GM19468 (cell line): ENCODE results near the gene CNST.
"Not testable (repeated sequence)": the region's sequence is repeated elsewhere in the genome, so short reads cannot be mapped to it uniquely, and the experiment has no call there.

Experiments used
- ATAC-seq: cut with Tn5 transposase; IDR thresholded peaks from one replicate; pipeline ENCODE4 v1.9.1; 2021; ENCODE audit warnings: mild to moderate bottlenecking, moderate library complexity, moderate number of reproducible peaks; ENCODE audit not compliant: unreplicated experiment; ENCODE audit errors: extremely low read depth

CNST gene

GRCh38 chr1:246613096-246613758 lies 47.0 kb downstream of the CNST start:
- no peak for ATAC-seq

DNA sequence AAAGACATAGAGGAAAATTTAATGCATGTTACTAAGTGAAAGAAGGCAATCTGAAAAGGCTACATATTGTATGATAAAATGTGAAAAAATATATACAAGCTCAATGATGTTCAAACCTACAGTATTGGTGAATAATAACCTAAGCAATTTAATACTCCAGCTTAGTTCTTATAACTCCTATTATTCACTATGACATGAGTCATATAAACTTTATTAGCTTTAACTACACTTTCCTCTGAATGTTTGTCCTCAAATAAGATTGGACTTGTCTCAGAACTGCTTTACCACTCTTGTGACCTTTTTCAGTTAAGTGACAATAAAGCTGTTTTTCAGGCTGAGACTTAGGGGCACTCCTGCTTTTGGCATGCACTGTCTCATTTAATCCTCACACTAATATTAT lies 50.9 kb downstream of the CNST start:
- ATAC-seq, result no peak

DNA sequence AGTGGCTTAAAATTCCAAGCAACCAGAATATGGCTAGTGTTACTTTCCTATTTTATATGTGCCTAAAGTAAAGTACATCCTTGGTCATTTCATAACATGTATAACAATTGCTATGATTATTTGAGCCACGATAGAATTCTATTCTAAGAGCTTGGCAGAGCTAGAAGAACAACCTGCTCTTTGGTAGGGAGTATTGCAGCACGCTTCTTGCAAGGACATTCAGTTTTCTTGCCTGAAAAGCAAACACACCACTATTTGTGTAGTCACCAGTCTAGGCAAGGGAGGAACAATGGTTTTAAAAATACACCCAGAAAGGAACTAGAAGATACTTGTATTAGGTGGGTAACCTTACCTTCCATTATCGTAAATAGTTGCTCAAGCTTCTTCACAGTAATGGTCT lies 51.5 kb downstream of the CNST start:
- no peak for ATAC-seq

DNA sequence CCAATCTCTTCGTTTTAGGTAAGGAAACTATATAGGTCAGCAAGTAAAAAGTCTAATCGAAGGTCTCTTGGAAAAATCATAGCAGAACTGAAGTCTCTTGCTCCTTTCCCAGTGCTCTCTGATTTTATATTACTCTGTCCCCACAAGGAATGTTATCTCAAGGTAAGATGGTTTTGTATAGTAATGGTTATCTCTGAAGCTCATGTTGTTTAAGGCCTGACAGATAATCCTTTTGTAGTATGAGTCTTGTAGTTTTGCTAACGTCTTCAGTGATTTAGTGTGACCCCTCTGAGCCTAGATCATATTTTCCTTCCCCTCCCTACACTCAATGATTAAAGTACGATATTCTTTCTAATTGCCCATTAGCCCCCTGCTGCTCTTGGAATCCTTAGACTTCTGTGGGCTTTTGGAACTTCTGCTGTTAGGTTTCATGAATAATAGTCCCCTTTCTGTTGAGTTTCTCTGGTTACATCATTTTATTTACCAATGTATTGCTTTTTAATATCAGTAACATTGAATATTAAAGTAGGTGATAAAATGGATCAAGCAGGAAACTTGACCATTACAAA lies 52.1 kb downstream of the CNST start:
- no peak for ATAC-seq

GRCh38 chr1:246622035-246622652 lies 55.9 kb downstream of the CNST start:
- ATAC-seq, result no peak

- no peak for ATAC-seq
Observed at GRCh38 chr1:246624091-246624490, 57.8 kb downstream of the CNST start.

GRCh38 chr1:246629030-246629429 lies 62.8 kb downstream of the CNST start:
- ATAC-seq, result peak; percentile 82

GRCh38 chr1:246629976-246630375 lies 63.7 kb downstream of the CNST start:
- ATAC-seq, result no peak

DNA sequence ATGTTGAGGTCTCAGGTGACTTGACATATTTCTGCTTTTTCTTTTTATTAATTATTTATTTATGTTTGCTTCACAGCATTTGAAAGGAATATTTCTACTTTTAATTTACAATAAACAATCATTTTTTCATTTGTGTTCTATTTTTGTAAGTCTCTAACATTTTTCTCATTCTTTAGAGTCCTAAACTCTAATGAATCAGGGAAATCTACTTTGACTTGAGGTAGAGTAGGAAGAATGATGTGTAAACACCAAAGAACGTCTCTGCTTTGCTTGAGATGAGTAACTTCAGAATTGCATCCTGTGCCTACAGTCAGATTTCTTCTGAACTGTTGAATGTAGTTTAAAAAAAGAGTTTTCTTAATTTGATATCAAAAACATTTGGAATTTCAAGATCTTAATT lies 65.2 kb downstream of the CNST start:
- ATAC-seq, result no peak

GRCh38 chr1:246632281-246633168 lies 66.3 kb downstream of the CNST start:
- no peak for ATAC-seq

DNA sequence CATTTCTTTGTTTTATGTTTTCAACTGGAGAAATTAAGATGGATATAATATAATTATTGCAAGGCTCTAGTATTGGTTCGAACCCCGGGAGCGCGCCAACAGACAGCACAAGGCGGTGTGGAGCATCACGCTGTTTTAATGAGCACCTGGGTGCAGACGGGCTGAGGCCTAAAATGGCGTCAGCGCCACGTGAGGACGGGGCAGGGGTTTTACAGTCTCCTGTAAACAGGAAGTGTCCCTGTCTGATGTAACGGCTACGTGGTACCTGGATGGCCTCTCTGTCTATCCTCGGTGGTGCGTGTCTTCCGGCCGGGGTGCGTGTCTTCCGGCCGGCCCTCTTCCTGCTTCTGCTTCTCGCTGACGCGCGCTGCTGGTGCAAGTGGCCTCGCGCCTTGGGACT lies 68.4 kb downstream of the CNST start:
- not testable (repeated sequence) for ATAC-seq

- no peak for ATAC-seq
Observed at GRCh38 chr1:246638941-246639655, 72.8 kb downstream of the CNST start.

- ATAC-seq, result no peak
Observed at GRCh38 chr1:246639732-246640131, 73.5 kb downstream of the CNST start.

GRCh38 chr1:246640747-246641146 lies 74.5 kb downstream of the CNST start:
- ATAC-seq, result no peak

- no peak for ATAC-seq
Observed at GRCh38 chr1:246641394-246641793, 75.1 kb downstream of the CNST start.

DNA sequence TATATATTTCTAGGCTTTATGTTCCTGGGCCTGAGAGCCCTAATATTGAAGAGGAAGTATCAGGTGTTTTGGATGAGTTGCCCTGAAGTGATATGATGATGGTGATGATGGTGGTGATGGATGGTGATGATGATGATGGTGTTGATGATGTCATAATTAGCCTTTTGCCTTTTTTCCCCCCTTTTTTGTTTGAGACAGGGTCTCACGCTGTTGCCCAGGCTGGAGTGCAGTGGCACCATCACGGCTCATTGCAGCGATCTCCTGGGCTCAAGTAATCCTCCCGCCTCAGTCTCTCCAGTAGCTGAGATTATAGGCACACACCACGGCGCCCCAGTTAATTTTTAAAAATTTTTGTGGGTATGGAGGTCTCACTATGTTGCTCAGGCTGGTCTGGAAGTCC lies 76.5 kb downstream of the CNST start:
- no peak for ATAC-seq

DNA sequence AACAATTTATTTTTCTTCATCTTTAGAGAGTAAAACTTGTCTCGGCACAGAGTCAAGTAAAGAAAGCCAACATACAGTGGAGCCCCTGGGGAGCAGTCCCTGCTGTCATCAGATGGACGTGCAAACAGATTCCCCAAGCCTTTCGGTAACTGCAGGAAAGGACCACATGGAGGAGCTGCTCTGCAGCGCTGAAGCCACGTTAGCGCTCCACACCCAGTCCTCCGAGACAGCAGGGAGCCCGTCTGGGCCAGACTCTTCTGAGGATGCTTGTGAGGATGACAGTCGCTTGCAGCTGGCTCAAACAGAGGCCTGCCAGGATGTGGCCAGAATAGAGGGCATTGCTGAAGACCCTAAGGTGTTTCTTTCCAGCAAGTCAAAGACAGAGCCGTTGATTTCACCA lies 80.9 kb downstream of the CNST start:
- ATAC-seq, result no peak

- no peak for ATAC-seq
Observed at GRCh38 chr1:246647513-246647912, 81.3 kb downstream of the CNST start.

DNA sequence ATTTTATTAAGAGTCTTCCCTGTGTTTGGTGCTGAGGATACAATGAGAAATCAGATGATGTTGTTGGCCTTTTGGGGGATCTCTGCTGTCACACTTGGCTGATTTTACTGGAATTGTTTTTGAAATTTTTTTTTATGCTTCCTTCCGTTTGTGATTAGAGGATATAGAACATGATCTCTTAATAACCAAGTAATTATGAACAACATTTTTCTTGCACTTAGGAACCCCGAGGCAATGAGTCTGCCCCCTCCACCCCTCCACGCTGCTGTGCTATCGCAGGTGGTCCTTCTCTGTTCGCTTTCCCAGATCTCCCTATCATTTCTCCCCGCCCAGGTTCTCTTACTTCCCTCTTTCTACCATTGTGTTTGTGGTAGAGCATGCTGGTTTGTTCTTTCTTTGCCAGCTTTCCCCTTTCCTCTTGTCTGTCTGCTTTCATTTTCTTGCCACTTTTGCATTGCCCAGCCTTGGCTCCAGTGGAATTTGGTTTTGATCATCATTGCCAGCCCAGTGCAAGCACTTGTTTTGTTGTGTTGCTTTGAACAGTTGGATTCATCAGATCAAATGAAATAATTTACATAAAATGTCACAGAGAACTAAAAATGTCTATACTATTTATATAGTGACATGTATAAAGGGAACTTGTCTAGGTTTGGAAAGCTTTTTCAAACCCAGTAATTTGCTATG lies 84.9 kb downstream of the CNST start:
- no peak for ATAC-seq

DNA sequence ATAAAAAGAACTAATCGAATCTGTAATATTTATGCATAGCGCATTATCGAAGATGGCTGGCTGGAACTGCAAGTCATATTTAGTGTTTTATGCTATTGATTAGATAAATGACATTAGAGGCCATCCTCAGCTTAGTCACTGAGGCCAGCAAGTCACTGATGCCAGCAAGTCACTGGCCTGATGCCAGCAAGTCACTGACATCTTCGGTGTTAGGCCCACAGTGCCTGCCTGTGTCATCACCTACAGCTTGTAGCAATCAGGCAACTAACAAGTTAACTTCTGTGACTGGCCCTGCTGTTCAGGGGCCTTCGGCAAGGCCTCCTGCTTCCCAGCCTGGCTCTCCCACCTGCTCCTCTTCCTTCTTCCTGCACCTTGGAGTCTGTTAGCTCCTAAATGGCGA lies 92.3 kb downstream of the CNST start:
- no peak for ATAC-seq
